22Rv1 (cell line): ENCODE measurements around the gene HPSE2.

ENCODE experiments used
- CTCF ChIP-seq: fragments of 450-650 bp; IDR thresholded peaks from 2 replicates; pipeline ENCODE4 v1.5.1; 2017; ENCODE audit warnings: mild to moderate bottlenecking
- ZFX ChIP-seq: fragments of 450-650 bp; IDR thresholded peaks from 2 replicates; pipeline ENCODE4 v1.6.1; 2017; ENCODE audit warnings: antibody characterized with exemption, borderline replicate concordance

DNA sequence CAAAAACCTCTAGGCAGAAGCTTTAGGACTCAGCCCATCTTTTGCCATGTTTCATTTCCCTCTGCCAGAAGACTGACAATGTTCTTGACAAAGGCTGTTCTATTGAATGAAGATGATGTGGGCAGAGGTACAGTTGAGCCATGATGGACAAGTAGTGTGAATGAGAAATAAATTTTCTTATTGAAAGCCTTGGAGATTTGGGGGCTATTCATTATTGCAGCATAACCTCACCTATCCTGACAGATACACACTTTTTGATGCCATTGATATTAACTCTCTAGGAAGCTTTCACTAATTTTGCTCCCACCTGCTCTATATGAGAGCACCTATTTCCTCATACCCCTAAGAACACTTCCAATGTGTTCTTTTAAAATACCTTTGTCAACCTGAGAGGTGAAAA is 752.0 kb downstream of the HPSE2 start:
- TF ChIP-seq CTCF (no peak), ZFX (no peak)
